NCI-H2196 (cell line): ENCODE data around the gene INPP5J.
A peak's percentile ranks its signal among the peaks of the same experiment; 100 is the strongest.
"Not testable (repeated sequence)": the region's sequence is repeated elsewhere in the genome, so short reads cannot be mapped to it uniquely, and the experiment has no call there.

Source experiments
- DNase-seq: peaks from one replicate; lab custom pipeline; 2025; ENCODE audit not compliant: unreplicated experiment; lab: John Stamatoyannopoulos, UW

Gene INPP5J

DNA sequence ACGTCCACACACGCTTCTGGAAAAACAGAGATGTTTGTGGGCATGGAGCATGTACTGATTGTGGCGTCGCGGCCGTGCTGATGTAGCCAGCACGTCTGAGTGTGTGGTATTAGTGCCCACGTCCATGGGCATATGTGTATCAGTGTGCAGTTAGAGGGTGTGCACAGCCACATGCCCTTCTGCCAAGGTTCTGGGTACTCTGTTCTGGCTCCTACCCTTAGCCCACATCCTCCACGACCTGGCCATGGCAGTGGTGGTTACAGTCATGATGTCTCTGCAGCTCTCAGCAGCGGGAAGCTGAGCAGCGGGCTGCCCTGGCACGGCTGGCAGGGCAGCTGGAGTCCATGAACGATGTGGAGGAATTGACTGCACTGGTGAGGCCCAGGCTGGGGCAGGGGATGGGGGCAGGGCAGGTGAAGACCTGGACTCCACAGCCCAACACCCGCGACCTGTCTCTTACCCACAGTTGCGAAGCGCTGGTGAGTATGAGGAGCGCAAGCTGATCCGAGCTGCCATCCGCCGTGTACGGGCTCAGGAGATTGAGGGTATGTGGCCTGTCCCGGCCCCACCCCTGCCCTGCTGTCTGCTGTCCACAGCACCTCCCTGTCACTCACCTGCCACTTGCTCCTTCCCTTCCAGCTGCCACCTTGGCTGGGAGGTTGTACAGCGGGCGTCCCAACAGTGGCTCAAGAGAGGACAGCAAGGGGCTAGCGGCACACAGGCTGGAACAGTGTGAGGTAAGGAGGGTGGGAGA, 34.4 kb upstream of the INPP5J start:
- DNase-seq: no peak

DNA sequence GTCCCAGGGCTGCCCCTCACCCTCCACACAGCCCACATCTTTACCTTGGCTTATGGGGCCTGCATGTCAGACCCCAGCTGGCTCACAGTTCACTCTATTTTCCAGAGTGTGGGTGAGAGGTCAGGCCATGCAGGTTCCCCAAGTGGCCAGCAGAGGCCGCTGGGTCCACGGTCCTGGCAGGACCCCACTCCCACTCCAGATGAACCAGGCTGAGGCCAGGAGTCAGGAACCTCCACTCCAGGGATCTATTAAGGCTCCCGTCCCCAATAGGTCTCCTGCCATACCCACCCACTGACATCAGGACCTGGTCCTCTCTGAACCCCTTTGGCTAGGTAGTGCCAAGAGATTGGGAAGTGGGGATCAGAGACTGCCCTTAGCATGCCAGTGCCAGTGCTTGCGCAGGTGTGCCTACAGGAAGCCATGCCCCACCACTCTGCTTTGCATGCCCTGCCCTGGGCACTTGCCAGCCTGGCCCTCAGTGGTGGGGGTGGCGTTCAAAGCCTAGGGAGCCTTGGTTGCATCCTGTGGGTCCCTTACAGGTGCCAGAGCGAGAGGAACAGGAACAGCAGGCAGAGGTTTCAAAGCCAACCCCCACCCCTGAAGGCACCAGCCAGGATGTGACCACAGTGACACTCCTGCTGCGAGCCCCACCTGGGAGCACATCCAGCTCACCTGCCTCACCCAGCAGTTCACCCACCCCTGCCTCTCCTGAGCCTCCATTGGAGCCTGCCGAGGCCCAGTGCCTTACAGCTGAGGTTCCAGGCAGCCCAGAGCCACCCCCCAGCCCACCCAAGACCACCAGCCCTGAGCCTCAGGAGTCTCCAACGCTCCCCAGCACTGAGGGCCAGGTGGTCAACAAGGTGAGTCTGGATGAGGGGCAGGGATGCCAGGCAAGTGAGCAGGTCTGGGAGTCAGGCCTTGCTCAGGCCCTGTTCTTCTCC, 33.3 kb upstream of the INPP5J start:
- peak; percentile 51 for DNase-seq

DNA sequence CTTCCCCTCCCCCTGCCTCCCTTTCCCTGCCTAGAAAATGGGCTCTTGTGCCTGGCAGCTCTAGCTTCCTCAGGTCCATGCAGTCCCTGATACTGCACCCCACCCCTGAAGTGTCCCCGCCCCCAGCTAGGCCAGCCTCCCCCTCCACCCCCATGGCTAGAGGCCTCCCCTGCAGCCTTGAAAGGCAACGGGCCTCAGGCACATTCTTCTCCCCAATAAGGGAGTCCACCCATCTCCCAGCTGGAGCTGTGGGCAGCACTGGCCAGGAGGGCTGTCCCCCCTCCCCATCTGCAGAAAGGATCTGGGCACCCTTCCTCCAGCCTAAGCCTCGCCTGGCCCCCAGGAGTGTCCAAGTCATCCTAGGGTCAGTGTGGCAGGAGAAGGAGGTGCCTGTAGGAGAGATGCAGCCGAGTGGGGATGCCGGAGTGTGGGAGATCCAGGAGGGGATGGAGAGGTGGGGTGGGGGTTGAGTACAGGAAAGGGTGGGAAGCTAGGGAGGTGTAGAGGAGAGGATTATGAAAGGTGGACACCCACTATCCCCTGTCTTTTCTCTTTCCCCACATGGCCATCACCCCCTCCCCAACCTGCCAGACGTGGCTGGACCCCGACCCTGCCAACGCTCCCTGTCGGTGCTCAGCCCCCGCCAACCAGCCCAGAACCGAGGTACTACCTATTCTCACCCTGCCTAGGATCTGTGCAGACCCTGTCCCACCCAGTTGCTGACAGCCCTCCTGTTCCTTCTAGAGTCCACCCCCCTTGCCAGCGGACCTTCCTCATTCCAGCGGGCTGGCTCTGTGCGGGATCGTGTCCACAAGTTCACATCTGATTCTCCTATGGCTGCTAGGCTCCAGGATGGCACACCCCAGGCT, 32.3 kb upstream of the INPP5J start:
- DNase-seq: no peak

DNA sequence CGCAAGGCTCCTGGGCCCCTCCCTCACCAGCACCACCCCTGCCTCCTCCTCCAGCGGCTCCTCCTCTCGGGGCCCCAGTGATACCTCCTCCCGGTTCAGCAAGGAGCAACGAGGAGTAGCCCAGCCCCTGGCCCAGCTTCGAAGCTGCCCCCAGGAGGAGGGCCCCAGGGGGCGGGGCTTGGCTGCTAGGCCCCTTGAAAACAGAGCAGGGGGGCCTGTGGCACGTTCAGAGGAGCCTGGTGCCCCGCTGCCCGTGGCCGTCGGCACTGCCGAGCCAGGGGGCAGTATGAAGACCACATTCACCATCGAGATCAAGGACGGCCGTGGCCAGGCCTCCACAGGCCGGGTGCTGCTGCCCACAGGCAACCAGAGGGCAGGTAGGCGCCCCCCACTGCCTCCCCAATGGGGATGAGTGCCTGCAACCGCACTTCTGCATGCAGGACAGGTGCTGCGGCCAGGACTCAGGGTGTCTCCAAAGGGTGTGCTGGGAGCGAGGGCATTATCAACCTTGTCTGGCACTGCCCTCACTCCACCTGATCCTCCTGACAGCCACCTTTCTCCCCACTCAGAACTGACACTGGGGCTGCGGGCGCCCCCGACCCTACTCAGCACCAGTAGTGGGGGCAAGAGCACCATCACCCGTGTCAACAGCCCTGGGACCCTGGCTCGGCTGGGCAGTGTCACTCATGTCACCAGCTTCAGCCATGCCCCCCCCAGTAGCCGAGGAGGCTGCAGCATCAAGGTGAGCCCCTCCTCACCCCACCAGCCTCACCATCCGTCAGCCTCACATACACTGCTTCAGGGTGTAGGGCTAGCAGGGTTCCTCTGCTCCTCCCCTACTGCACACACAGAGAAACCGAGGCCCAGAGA, 31.4 kb upstream of the INPP5J start:
- DNase-seq: no peak

DNA sequence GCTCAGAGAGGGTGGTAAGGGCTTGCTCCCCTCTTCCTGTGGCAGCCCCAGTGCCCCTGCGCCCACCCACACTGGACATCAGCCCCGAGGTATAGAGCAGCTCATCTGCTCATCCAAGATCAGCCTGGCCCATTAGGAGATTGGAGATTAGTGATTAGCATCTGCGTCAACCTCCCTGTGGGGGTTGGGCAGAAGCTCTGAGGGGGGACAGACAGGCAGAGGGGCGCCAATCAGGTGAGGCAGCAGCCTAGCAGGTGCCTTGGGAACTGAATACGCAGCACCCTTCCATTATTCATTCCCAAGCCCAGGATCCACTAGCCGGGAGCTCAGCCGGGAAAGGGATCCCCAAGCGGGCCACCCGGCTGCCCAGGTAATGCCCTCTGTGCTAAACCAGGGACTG, 30.6 kb upstream of the INPP5J start:
- no peak for DNase-seq

DNA sequence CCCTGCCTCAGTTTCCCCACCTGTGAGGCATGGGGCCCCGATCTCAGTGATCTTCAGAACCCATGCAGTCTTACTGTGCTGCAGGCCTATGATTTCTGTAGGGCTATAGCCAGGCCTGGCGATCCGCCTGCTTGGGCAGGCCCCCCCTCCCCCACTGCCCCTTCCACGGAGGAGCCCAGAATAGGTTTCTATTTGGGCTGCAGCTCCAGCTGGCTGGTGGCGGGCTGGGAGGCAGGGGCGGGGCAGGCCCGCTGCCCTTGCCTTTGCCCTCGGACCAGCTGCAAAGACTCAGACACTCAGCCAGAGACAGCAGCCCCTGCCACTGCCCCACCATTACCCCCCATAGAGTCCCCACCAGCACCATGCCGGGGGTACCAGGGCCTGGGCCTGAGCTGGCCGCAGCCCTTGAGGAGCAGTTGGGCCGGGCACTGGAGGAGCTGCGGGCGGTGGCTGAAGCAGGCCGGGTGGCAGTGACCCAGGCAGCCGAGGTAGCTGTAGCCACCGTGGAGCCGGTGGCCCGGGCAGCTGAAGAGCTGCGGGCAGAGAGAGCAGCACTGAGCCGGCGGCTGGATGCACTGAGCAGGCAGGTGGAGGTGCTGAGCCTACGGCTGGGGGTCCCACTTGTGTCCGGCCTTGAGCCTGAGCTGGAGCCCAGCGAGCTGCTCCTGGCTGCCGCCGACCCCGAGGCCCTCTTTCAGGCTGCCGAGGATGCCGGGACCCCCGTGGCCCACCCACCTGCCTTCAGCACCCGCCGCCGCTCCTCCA, 29.5 kb upstream of the INPP5J start:
- DNase-seq: peak; percentile 47

DNA sequence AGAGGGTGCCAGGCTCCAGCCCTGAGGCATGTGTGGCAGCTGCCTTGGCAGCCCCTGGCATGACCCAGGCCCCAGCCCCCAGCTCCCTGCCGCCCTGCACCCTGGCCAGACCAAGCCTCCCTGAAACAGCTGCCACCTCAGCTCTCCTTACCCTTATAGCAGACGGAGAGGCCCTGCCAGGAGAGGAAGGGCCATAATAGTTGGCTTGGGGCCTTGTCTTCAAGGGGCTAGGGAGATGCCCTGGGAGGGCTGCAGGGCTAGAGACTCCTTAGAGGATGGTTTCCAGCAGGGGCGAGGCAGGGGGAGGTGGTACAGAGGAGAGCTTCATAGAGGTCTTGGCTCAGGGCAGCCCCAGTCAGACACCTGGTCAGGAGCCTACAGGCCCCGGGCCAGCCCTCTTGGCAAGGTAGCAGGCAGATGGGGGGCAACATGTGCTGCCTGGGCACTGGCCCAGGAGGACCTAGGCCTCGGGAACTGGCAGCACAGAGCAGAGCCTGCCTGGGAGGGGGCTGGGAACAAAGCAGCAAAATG, 28.7 kb upstream of the INPP5J start:
- peak; percentile 55 for DNase-seq

DNA sequence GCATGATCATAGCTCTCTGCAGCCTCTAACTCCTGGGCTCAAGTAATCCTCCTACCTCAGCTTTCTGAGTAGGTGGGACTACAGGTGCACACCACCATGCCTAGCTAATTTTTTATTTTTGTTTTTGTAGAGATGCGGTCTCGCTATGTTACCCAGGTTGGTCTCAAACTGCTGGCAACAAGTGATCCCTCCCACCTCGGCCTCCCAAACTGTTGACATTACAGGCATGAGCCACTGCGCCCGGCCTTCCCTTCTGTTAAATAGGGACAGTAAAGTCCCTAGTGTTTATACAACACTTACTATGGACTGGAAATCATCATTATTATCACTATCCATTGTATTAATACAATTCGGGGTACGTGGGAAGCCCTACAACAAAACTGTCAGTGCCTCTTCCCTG, 28.0 kb upstream of the INPP5J start:
- no peak for DNase-seq

DNA sequence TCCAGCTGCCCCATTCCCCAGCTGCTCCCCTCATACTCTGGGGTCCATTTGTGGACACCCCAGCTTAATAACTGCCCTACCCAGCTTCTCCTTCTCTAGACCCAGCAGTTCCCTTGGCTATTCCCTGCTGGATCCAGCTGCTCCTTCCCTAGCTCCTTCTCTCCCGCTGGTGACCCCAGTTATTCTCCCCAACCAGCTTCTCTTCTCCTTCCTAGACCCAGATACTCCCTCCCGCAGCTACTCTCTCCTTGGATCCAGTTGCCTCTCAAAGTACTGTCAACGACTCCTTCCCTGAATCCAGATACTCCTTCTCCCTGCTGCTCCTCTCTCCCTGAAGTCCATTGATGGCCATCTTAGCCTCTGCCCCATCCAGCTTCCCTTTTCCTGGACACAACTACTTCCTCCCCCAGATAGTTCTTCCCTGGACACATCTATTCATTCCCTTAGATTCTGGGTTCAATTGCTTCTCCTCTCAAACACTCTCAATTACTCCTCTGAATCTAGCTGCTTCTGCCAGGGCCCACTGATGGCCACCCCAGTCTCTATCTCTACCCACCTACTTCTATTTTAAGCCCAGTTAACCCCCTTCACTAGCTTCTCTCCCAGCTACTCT, 27.0 kb upstream of the INPP5J start:
- DNase-seq: no peak

DNA sequence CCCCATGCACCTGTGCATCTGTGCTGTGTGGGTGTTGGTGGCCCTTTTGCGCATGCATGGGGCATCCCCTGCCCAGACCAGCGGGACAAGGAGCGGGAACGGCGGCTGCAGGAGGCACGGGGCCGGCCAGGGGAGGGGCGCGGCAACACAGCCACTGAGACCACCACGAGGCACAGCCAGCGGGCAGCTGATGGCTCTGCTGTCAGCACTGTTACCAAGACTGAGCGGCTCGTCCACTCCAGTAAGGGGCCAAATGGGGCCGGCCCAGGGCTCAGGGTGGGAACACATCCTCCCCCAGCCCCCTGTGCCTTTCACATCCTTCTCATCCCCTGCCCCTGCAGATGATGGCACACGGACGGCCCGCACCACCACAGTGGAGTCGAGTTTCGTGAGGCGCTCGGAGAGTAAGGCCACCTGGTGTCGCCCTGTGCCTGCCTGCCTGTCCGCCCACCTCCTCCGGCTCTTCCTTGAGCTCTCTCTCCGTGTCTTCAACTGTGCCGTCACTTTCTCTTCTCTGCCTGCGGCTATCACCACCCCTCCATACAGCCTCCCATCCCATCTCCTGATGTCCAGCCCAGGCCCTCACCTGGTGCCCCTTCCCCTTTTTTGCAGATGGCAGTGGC, 26.0 kb upstream of the INPP5J start:
- DNase-seq: no peak

DNA sequence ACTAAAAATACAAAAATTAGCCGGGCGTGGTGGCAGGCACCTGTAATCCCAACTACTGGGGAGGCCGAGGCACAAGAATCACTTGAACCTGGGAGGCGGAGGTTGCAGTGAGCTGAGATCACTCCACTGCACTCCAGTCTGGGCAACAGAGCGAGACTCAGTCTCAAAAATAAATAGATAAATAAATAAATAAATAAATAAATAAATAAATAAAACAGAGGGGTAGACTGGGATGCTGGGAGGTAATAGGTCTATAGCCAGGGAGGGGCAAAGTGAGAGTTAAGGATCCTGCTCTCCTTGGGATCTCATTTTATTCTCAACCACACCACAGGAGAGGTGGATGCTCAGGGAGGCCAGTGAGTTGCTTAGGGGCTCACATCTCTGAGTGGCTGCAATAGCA, 25.2 kb upstream of the INPP5J start:
- DNase-seq: not testable (repeated sequence)

DNA sequence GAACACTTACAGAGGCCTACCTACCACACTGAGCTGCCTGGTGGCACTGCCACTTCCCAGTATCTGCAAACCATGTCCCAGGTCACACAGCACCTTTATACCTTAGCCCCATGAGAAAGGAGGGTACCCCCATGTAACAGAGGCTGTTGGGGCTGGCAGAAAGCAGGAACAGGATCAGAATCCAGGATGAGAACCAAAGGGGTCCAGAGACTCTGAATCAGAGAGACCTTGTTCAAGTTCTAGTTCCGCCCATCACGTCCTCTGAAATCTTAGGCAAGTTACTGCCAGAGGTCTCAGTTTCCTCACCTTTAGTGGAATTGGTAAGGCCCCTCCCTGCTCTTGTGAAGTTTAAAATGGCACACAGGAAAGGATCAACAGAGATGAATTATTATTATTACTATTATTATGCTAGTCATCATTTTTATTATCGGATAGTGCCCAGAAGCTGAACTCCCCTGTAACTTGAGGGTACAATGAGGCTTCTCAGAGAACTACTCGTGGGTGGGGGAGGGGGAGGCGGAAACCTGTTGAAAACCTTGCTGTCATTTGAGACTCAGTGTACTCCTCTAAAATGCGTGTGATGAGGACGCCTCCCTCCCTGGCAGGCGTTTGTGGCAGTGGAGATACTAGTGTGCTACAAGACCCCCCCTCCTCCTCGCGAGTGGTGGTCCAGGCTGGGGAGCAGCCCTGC, 24.7 kb upstream of the INPP5J start:
- no peak for DNase-seq

DNA sequence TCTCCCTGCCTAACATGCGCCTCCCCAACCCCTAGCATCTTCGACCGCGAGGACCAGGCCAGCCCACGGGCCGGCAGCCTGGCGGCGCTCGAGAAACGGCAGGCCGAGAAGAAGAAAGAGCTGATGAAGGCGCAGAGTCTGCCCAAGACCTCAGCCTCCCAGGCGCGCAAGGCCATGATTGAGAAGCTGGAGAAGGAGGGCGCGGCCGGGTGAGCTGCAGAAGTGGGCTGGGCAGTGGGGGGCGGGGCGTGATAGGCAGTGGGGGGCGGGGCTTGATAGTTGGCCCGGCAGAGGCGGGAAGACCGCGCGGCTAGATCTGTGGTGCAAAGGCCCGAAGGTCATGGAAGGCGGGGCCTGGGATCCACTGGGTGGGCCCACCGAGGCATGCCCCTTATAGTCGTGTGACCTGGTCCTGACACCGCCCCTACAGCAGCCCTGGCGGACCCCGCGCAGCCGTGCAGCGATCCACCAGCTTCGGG, 24.1 kb upstream of the INPP5J start:
- DNase-seq: no peak

DNA sequence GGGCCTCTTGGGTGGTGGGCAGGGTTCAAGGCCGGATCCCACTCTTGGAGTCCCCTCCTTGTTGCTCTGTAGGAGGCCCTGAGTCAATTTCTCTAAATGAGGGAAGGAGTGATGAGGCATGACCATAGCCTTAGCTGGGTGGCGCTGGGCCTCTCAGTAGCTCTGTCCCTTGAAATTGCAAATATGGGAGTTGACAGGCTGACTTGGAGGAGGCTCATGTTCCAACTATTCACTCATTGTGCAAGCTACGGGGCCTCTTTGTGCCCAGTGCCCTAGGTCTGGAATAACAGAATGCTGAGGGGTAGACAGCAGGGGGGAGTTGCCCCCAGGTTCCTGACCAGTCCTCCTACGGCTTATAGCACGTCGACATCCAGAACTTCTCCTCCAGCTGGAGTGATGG, 23.4 kb upstream of the INPP5J start:
- DNase-seq: no peak

DNA sequence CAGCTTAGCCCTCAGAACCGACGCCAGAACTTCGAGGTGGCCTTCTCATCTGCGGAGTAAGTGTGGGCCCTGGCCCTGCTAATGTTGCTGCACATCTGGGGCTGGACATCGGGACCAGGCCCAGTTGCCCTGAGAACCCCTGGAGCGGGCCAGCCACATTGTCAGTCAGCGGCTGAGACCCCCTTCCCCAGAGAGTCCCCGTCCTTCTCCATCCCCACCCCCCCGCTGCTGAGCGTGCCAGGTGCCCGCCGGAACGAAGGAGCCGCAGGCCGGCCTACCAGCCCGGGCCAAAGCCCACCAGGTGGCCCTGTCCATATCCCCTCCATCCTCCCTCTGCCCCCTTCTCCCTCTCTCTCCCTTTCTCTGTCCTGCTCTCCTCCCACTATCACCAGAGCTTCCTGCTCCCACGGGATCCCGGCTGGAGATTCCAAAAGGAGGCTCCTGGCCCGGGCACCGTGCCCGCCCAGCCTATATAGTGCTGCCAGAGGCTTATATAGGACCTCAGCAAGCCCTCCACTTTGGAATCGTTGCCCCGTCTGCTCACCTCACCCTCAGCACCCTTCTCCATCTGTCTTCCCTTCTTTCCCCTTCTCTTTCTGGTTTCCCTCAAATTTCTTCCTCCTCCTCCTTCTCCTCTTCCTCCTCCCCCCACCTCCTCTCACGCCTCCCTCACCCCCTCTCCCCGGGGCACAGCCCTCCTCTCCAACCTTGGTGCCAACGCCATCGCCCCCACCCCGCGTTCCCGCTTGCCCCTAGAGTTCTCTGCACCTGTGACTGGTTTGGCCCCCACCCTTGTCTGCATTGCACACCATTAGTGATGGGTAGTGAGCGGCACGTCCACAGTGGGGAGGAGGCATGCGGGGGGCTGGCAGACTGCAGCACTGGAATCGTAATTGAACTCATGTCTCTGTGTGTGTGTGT, 22.7 kb upstream of the INPP5J start:
- DNase-seq: no peak

DNA sequence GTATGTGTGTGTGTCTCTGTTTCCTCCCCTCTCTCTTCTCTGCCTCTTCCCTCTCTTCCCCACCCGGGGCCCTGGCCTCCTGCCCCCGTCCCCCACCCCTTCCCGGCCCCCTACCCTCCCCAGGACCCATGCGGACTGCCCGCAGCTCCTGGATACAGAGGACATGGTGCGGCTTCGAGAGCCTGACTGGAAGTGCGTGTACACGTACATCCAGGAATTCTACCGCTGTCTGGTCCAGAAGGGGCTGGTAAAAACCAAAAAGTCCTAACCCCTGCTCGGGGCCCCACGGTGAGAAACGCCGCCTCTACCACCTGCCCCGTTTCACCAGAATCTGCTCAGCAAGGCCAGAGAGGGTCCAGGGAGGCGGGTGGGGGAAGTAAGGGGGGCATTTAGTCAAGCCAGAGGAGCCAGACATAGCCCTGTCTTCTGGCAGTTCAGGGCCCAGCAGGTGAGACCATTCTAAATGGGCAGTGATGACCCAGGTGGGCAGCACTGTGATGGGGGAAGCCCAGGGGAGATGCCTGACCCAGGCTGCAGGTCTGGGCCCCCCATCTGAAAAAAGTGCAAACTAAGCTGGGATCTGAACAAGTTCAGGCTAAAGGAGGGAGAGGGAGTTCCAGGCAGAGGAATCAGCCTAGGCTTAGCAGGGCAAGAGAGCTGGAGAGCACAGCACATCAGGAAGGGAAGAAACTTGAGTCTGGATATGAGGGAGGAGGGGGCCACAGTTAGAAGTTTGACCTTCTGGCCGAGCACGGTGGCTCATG, 21.8 kb upstream of the INPP5J start:
- no peak for DNase-seq
